NK-92 treated with Interleukin-12 subunit alpha and Interleukin-12 subunit beta, amount 100 ng/mL, for 24 hours (cell line): ENCODE measurements around the gene ZMAT1.
"Not testable (repeated sequence)": the region's sequence is repeated elsewhere in the genome, so short reads cannot be mapped to it uniquely, and the experiment has no call there.

Experiments
- DNase-seq: peaks from one replicate; lab custom pipeline; 2025; lab: John Stamatoyannopoulos, UW

The ZMAT1 gene

GRCh38 chrX:101931488-101932248 lies at the start of gene ZMAT1:
TSS of gene ZMAT1 (minus strand) at chrX:101932027. CDS start at chrX:101932008, 19 bp downstream.
- DNase-seq: peak; percentile 78

DNA sequence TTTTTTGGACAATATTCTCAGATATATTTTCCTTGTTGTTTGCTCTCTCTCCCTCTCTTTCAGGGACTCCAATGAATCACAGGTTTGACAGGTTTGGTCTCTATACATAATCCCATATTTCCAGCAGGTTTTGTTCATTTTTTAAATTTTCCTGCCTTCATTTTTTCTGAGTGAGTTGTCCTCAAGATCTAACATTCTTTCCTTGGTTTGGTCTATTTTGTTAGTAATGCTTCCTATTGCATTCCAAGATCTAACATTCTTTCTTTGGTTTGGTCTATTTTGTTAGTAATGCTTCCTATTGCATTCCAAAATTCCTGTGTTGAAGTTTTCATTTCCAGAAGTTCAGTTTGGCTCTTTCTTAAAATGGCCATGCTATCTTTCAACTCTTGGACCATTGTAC lies 45.3 kb upstream of the ZMAT1 start:
- no peak for DNase-seq

DNA sequence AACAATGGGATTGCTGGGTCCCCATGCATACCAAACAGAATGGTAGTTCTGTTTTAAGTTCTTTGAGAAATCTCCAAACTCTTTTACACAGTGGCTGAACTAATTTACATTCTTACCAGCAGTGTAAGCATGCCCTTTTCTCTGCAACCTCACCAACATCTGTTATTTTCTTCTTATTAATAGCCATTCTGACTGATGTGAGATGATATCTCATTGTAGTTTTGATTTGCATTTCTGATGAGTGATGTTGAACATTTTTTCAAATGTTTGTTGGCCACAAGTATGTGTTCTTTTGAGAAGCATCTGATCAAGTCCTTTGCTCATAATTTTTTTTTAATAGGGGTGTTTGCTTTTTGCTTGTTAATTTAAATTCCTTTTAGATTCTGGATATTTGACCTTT lies 41.2 kb upstream of the ZMAT1 start:
- DNase-seq: no peak

DNA sequence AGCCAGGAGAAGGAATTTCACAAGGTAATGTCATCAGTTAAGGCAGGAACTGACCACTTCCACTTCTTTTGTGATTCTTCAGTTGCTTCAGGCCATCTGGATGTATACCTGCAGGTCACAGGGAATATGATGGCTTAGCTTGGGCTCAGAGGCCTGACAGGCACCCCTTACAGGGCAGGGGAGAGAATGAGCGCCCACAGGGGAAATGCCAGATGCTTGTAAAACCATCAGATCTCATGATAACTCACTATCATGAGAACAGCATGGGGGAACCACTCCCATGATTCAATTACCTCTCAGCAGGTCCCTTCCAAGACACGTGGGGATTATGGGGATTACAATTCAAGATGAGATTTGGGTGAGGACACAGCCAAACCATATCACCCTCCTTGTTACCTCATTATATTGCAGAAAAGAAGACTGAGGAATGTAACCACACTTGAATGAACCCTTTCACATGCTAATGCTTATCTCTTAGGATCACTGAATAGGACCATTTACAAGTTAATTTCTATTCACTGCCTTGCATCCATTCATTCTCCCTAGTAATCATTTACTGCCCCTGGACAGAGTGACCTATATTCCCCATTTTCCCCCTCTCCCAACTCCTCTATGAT lies 33.2 kb upstream of the ZMAT1 start:
- DNase-seq: not testable (repeated sequence)

- DNase-seq: no peak
Observed at GRCh38 chrX:101958139-101958538, 26.3 kb upstream of the ZMAT1 start.

GRCh38 chrX:101957174-101957573 lies 25.3 kb upstream of the ZMAT1 start:
- no peak for DNase-seq

DNA sequence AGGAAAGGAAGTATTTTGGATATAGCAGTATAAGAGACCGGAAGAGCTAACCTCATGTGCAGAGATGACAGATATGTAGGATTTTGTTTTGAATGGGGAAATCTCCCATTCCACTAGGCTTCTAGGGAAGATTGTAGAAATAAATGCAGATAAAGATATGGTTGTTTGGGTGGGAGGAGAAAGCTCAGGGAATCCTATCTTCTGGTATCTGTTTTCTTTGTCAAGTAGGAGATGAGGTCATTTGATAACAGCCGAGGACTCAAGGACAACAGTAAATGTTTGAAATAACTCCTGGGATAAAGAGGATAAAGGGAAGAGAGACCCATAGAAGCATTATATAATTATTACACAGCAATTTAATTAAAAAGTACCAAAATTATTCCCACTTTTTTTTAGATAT lies 24.7 kb upstream of the ZMAT1 start:
- no peak for DNase-seq

GRCh38 chrX:101950581-101950980 lies 18.8 kb upstream of the ZMAT1 start:
- DNase-seq: no peak

DNA sequence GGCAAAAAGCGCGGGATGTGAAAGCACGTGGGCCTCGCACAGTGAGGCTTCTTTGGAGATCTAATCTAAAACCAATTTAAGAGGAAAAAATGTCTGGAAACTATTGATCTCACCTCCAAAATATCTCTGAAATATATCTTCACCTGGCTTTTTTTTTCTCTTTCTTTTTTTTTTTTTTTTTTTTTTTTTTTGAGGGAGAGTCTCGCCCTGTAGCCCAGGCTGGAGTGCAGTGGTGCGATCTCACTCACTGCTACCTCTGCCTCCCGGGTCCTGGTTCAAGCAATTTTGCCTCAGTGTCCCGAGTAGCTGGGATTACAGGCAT lies 383 bp upstream of the ZMAT1 start:
- DNase-seq: no peak

- DNase-seq: no peak
Observed at GRCh38 chrX:101931136-101931487, 715 bp downstream of the ZMAT1 start.

GRCh38 chrX:101925733-101926132 lies 6.1 kb downstream of the ZMAT1 start:
- DNase-seq: no peak

GRCh38 chrX:101918751-101919150 lies 13.1 kb downstream of the ZMAT1 start:
- DNase-seq: no peak

GRCh38 chrX:101906136-101906796 lies 25.6 kb downstream of the ZMAT1 start:
- no peak for DNase-seq

GRCh38 chrX:101904996-101905395 lies 26.8 kb downstream of the ZMAT1 start:
- DNase-seq: no peak
